Suprapubic skin (tissue), 4 donors: Measurements from ENCODE around the gene SRGAP1.

Source experiments
- CTCF ChIP-seq, 2 donors: fragments of 200-600 bp in 1 of 2; fragments of 450-650 bp in 1 of 2; sonication (generic) in 1 of 2; IDR thresholded peaks; one replicate each; pipeline ENCODE4 v1.5.1; 2016 to 2019; ENCODE audit warnings: antibody characterized with exemption in 2 of 2, mild to moderate bottlenecking in 1 of 2, moderate library complexity in 1 of 2
- EP300 ChIP-seq: sonication (generic); formaldehyde crosslinking; IDR thresholded peaks from one replicate; pipeline ENCODE4 v1.6.1; 2017; ENCODE audit warnings: antibody characterized with exemption
- POLR2A ChIP-seq, 2 donors: fragments of 450-650 bp; IDR thresholded peaks; one replicate each; pipeline ENCODE4 v1.6.1; 2017; ENCODE audit warnings: antibody characterized with exemption in 2 of 2, mild to moderate bottlenecking in 2 of 2, moderate library complexity in 2 of 2
- POLR2AphosphoS5 ChIP-seq, 3 donors: sonication (generic); formaldehyde crosslinking; IDR thresholded peaks; one replicate each; pipeline ENCODE4 v1.6.1; 2017; ENCODE audit warnings: antibody characterized with exemption in 3 of 3

- no peak for TF ChIP-seq POLR2AphosphoS5 (IDR thresholded peaks at IDR 0.05)
- no peak for TF ChIP-seq CTCF (IDR thresholded peaks at IDR 0.05)
- no peak for TF ChIP-seq POLR2A (IDR thresholded peaks at IDR 0.05)
- no peak for TF ChIP-seq EP300
Measured at GRCh38 chr12:63968673-63969072, 124.2 kb downstream of the SRGAP1 start.
